Stimulated activated CD8-positive, alpha-beta memory T cell treated with anti-CD3 and anti-CD28 coated beads, Interleukin-12 subunit alpha, Interleukin-12 subunit beta, amount 100 ng/mL, for 24 hours (primary cell): ENCODE results near the gene SPATS2L.

Experiments
- DNase-seq: peaks from one replicate; pipeline ENCODE4 v3.0.0-alpha.2; 2020; ENCODE audit errors: extremely low read depth

The SPATS2L gene

DNA sequence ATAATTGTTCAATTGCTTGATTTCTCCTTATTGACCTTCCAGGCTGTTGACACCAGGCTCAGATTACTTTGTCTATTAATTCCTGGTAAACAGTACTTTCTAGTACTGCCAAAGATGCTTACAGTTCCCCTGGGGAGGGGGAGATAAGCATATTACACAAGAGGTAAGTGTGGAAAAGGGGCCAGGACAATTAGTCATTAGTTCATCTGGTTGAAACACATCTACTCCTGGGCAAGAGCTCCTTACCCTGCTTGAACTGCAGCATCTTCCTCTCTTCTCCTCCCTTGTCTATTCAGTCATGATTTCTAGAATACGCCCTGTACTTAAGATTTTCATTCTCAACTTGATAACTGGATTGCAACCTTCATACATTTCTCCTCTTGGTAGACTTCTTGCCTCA, 10.4 kb upstream of the SPATS2L start:
- DNase-seq: no peak

DNA sequence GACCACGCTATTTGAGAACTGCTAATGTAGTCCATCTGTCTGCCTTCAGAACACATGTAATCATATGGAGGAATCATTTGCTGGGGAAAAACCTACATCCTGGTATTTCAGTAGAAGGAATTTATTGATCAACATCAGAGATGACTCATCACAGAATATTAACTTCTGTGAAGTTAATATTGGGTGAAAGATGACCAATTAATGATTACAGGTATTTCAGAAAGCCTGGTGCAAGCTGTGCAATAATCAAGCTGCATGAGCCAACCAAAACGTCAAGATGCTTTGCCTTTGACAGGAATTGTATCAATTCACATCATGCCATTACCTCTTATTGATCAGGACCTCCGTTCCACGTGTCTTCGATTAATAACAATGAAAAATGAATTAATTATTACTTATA, 9.4 kb upstream of the SPATS2L start:
- DNase-seq: no peak

GRCh38 chr2:200297989-200298388, 8.5 kb upstream of the SPATS2L start:
- no peak for DNase-seq

DNA sequence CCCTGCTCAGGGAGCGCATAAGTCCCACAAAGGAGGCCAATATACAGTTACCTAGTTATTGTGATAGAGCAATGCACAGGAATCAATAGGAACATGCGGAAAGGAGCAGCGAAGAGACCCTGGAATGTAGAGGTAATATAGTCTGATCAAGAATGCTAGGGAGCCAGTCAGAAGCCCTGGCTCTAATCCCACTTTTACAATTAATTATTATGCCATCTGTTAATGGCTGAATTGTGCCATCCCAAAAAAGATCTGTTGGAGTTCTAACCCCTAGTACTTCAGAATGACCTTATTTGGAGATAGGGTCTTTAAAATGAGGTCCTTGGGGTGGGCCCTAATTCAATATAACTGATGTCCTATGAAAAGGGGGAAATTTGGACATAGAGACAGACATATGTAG, 7.7 kb upstream of the SPATS2L start:
- no peak for DNase-seq

DNA sequence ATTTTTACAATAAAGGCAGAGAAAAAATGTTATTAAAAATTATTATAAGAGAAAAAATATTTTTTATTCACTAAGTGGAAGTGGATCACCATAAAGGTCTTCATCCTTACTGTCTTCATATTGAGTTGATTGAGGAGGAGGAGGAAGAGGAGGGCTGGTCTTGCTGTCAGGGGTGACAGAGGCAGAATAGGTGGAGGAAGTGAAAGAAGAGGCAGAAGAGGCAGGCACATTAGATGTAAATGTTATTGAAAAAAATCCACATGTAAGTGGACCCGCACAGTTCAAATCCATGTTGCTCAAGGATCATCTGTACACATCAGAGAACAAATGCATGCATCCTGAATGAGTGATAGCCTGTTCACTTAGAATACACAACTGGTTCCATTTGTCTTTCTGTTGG, 6.4 kb upstream of the SPATS2L start:
- DNase-seq: no peak

GRCh38 chr2:200300638-200301314, 5.7 kb upstream of the SPATS2L start:
- no peak for DNase-seq

DNA sequence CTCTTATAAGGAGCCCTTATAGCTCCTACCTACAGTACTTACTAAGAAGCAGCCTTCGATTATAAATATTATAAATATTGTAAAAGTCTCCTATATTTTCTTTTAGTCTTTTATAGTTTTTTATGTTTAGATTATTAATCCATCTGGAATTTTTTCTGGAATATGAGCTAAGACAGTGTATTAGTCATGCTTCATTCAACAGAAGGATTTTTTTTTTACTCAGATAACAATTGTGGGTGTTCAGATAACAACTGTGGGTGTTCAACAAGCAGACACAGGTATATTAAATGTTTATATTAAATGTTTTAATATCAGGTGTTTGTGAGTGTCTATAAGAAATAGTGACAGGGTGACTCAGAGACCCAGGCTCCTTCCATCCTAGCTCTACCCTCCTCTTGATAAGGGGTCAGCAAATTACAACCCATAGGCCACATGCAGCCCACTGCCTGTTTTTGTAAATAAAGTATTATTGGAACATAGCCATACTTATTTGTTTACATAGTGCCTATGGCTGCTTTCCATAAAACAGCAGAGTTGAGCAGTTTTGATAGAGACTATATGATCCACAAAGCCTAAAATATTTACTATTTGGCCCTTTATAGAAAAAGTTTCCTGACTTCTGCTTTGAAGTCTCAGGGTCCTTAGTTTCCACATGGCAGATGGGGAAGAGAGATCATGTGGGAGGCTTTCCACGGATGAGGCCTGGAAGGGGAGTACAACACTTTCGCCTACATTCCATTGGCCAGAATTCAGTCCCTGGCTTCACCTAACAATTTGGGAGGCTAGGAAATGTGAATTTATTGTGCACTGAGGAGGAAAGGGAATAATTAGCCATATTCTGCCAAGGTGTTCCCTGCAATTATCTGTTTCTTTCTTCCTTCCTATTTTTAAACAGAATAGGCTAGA, 4.3 kb upstream of the SPATS2L start:
- DNase-seq: no peak

GRCh38 chr2:200302940-200303727, 3.4 kb upstream of the SPATS2L start:
- DNase-seq: no peak

DNA sequence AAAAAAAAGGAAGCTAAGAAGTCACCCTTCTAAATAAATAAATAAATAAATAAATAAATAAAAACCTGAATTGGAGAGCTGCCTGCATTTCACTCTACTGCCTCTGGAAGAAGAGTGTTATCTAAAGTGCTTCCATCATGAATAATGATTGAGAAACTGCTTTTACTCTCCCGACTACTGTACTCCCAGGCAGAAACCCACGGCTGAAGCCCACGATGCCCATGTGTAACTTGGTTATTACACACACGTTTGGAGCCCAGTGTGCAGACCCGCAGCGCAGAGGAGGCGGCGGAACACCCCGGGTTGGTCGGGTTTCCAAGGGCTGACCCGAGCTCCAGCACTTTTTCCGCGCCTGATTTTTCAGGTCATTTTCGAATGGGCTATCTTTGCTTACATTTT, 697 bp upstream of the SPATS2L start:
- no peak for DNase-seq

- DNase-seq: no peak
Observed at GRCh38 chr2:200306931-200307723, 634 bp downstream of the SPATS2L start.

GRCh38 chr2:200307724-200308545, 1.4 kb downstream of the SPATS2L start:
- no peak for DNase-seq

DNA sequence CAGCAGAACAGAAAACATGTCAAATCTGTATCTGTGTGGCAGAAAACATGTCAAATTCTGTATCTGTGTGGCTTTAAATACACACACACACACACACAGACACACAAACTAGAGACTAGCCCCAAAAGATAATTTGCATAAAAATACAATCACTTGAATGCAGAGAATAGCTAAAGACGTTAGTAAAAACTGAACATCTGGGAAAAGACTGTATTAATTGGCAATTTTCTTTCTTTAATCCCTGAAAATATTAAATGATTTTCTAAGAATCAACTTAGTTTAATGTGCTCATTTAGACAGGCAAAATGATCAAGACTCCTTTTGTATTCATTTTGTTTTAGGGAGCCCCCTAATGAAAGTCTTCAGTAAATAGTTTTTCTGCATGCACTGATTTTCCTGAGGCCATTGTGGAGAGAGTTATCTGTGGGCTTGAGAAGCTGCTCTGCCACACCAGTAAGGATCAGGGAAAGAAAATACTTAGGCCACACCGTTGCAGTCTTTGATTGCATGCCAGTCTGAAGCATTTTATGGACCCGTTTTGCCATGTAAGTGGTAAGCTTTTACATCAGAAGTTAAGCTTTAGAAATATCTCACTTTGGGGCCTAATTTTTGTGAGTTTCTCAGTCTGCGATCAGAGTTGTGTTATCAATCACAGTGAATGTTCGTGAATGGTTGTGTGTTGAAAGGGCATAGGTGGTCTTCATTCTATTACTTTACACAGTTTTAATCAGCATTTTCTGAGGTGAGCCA, 2.2 kb downstream of the SPATS2L start:
- no peak for DNase-seq

DNA sequence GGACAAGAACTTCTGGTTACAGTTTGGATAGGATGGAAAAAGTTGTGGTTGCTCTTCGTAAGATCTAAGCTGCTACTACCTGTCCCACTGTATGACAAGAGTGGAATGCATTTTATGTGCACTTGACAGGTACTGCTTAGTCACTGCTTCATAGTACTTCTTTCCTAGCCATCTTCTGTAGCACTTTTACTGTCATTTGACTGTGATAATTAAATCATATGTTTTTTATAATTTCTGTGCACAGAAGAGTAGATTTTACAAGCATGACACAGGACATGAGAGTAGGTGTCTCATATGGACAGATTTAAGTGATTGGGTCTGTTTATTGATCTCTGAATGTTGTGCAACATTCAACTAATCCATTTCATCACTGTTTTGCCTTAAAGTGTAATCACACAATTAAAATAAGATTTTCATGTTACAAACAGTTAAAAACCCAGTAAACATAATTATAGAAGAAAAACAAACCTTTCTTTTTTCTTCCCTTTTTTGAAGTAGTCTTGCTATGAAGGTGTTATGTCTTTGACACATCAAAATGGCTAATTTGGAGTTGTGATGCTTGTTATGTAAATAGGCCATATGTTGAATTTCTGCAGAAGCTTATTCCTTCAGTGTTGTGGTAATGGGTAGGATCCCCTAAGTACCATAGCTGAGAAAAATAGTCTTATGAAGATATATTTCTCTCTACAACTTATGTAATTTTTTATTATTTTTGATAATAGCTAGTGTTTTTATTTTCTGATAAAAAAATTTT, 3.0 kb downstream of the SPATS2L start:
- DNase-seq: no peak

DNA sequence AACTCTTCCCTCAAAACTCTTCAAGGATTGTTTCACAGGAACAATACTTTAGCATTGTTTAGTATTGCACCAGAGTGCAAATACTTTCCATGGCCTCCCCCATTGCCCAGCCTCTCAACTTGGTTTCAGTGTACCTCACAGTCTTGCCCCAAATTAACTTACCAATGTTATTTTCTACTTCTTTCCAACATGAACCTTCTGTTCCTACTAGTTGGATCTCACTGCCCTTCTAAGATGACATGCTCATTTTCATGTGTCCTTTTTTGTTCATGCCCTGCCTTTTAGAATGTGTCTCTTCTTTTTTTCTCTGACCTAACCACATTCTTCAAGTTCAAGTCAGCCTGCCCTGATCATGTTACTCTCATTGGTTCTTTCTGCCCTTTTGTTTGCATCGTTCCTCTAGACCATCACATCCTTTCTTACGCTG, 4.1 kb downstream of the SPATS2L start:
- no peak for DNase-seq

- DNase-seq: no peak
Observed at GRCh38 chr2:200311139-200311538, 4.6 kb downstream of the SPATS2L start.

- no peak for DNase-seq
Observed at GRCh38 chr2:200314976-200315567, 8.6 kb downstream of the SPATS2L start.

DNA sequence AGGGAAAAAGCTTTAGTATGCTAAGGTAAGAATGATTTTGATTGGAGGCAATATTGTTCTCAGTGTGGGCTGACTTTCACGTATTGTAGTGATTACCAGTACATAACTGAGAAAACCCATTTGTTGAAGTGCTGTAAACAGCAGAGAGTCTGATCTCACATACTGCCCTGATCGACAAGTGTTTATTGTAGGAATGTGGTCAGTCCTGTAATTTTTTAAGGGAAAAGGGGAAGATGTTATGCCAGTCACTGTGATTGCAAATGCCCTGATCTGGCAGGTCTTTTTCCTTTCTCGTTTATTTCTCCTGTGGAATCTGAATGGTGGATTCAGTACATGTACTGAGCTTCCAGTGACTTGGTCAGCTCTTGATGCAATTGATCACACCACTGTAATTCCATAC, 11.5 kb downstream of the SPATS2L start:
- no peak for DNase-seq

DNA sequence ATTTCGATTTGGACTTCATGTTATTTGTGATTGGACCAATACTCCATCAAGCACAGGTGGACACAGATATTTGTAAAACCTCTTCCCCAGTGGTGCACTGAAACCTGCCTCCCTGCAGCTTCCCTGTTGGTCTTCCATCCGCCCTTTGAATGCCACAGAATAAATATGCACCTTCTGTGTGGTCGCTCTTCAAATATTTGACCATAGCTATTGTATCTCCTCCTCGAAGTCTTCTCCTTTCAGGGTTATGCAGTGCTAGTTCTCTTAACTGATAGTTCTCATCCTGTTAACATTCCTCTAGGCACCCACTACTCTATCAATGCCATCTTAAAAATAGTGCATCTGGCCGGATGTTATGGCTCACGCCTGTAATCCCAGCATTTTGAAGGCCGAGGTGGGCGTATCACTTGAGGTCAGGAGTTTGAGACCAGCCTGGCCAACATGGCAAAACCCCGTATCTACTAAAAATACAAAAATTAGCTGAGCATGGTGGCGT, 12.5 kb downstream of the SPATS2L start:
- DNase-seq: no peak
